Frontal cortex (tissue), 4 donors: Measurements from ENCODE around the gene DMWD. TPM values are rescaled to one million over a fixed set of nuclear protein-coding genes. Genes with fewer than 3 reads are reported as not detected.

ENCODE experiments used
- DNase-seq, 2 donors: peaks; one replicate each; pipeline ENCODE4 v3.0.0; 2012; ENCODE audit warnings: low spot score in 2 of 2
- FAIRE-seq: peaks from 2 replicates; lab custom pipeline; 2012; peaks lifted over from hg19 to GRCh38; lab: Jason Lieb, UNC
- total RNA-seq: library from RNA; depleted of rRNA; stranded (reverse); fragments of >200 nt; gene quantifications from one replicate; pipeline ENCODE4 v1.2.3, GENCODE V29; 2014
- donor health status: control.
- donor health status: control.
- donor health status: control.

DMWD gene
- total RNA-seq, 1 donor from 2014 or later: 47.7 TPM

- FAIRE-seq (no peak), DNase-seq (no peak)
These were observed 19.7 kb downstream of the DMWD start for GRCh38 chr19:45772912-45773311.

- DNase-seq (no peak), FAIRE-seq (no peak)
These were observed 20.4 kb downstream of the DMWD start for GRCh38 chr19:45772130-45772840.

- FAIRE-seq (no peak), DNase-seq (no peak)
These were observed 21.2 kb downstream of the DMWD start for GRCh38 chr19:45771311-45771933.

- FAIRE-seq (no peak), DNase-seq (peak; percentile 97)
These were observed 22.2 kb downstream of the DMWD start for GRCh38 chr19:45770192-45771101.

- no peak for FAIRE-seq
- peak in 1 of 2 donors; percentile 68 for DNase-seq
These were observed 22.8 kb downstream of the DMWD start for GRCh38 chr19:45769821-45770191.

- FAIRE-seq (no peak), DNase-seq (peak; percentile 97 to 99)
These were observed 23.5 kb downstream of the DMWD start, which contains the start of gene SIX5 for GRCh38 chr19:45768984-45769782. SIX5 (minus strand) TSS chr19:45769252; CDS start chr19:45768844, 408 bp downstream.

GRCh38 chr19:45768655-45768983 lies 24.0 kb downstream of the DMWD start:
- FAIRE-seq (no peak), DNase-seq (no peak)

GRCh38 chr19:45767881-45768654 lies 24.6 kb downstream of the DMWD start:
- FAIRE-seq (no peak), DNase-seq (peak in 1 of 2 donors; percentile 57)

- FAIRE-seq (no peak), DNase-seq (peak in 1 of 2 donors; percentile 41)
These were observed 25.2 kb downstream of the DMWD start for GRCh38 chr19:45767410-45767880.

GRCh38 chr19:45766869-45767346 lies 25.7 kb downstream of the DMWD start:
- peak in 1 of 2 donors; percentile 35 for DNase-seq
- FAIRE-seq: no peak

- DNase-seq (peak in 1 of 2 donors; percentile 17), FAIRE-seq (no peak)
These were observed 26.3 kb downstream of the DMWD start for GRCh38 chr19:45766296-45766868.

GRCh38 chr19:45765702-45766295 lies 26.8 kb downstream of the DMWD start:
- DNase-seq (no peak), FAIRE-seq (no peak)

GRCh38 chr19:45764945-45765701 lies 27.5 kb downstream of the DMWD start:
- DNase-seq (peak in 1 of 2 donors; percentile 20), FAIRE-seq (no peak)

- FAIRE-seq (no peak), DNase-seq (peak in 1 of 2 donors; percentile 15)
These were observed 28.2 kb downstream of the DMWD start for GRCh38 chr19:45764475-45764874.

GRCh38 chr19:45763691-45764294 lies 28.9 kb downstream of the DMWD start:
- DNase-seq: no peak
- FAIRE-seq: no peak

GRCh38 chr19:45762870-45763631 lies 29.6 kb downstream of the DMWD start:
- DNase-seq (no peak), FAIRE-seq (no peak)
